ENCODE results near the gene GFI1B. TPM values are rescaled to one million over a fixed set of nuclear protein-coding genes. Genes with fewer than 3 reads are reported as not detected.

The GFI1B gene
- total and polyA plus RNA-seq, 2 of the 4 experiments (the other 2 are of a cell fraction): 0.02 TPM; not detected in 1

DNA sequence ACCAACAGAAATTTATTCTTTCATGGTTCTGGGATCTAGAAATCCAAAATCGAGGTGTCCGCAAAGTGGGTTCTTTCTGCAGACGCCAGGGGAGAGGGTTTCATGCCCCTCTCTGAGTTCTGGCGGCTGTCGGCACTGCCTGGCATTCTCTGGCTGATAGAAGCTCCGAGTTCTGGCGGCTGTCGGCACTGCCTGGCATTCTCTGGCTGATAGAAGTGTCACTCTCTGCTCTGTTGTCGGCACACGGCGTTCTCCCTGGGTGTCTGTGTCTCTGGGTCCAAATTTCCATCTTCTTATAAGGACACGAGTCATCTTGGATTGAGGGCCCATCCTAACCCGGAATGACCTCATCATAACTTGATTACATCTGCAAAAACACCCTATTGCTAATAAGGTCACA lies 7.6 kb downstream of the GFI1B start:
- Histone ChIP-seq H3K23ac (ENCODE audit: low read depth, low read length) (no peak overlapping the region), H4K5ac (ENCODE audit: low read depth, low read length) (no peak overlapping the region), H2BK15ac (ENCODE audit: low read depth, low read length) (no peak overlapping the region), H3K9me3 (ENCODE audit: control insufficient read depth, insufficient read depth, low read length) (no peaks in the 10 kb centered on the region), H2AK9ac (replicated peaks; ENCODE audit: low read depth, low read length, poor library complexity) (no peak overlapping the region), H3K4me3 (ENCODE audit: insufficient read depth, low read depth, low read length) (no peak overlapping the region), H3K4me1 (ENCODE audit: control insufficient read depth, insufficient read depth, low read length) (no peaks in the 10 kb centered on the region), H3K36me3 (ENCODE audit: control insufficient read depth, insufficient read depth, low read length) (no peaks in the 10 kb centered on the region), H2BK120ac (ENCODE audit: low read depth, low read length) (no peak overlapping the region), H3K27me3 (ENCODE audit: control insufficient read depth, insufficient read depth, low read length) (peaks cover 67% of the 10 kb centered on the region), H4K91ac (ENCODE audit: insufficient read depth, low read depth, low read length) (no peak overlapping the region), H4K20me1 (ENCODE audit: insufficient read depth, low read length) (no peaks in the 10 kb centered on the region), H2BK20ac (ENCODE audit: low read depth, low read length) (no peak overlapping the region), H2AFZ (replicated peaks; ENCODE audit: low read length, poor library complexity) (no peak overlapping the region), H4K8ac (ENCODE audit: low read depth in 2 of 2, low read length in 2 of 2) (no peak overlapping the region), H3K9ac (ENCODE audit: low read depth, low read length) (no peak overlapping the region), H3K18ac (ENCODE audit: low read depth, low read length) (no peak overlapping the region), H3K14ac (replicated peaks; ENCODE audit: low read depth, low read length) (no peak overlapping the region), H3K4me2 (ENCODE audit: low read depth, low read length) (no peak overlapping the region), H3K56ac (ENCODE audit: extremely low read depth, insufficient read depth, low read length) (no peak overlapping the region), H2BK5ac (ENCODE audit: low read depth, low read length, poor library complexity, severe bottlenecking) (no peak overlapping the region), H3K79me1 (ENCODE audit: low read depth in 1 of 2, low read length in 2 of 2) (no peaks in the 10 kb centered on the region), H2AK5ac (ENCODE audit: low read depth, low read length) (no peak overlapping the region), H3K4ac (ENCODE audit: low read depth, low read length) (no peak overlapping the region), H3K27ac (ENCODE audit: insufficient read depth, low read length) (no peak overlapping the region), H3K9me1 (ENCODE audit: insufficient read depth, low read length) (no peaks in the 10 kb centered on the region)
- dilution Hi-C loops (cut with HindIII; ENCODE audit: low sequenced_read_pairs, unreplicated experiment) (no loop called here), intact Hi-C loops (cut with micrococcal nuclease) (no loop called here), in situ Hi-C loops (cut with MboI; ENCODE audit: low sequenced_read_pairs) (no loop called here)
- ChIA-PET POLR2A (ENCODE audit: unreplicated experiment) (no interaction called here), CTCF (no interaction called here)
- DNase-seq (no peak), ATAC-seq (ENCODE audit: low read depth) (no peak)
- TF ChIP-seq NFE2L2 (IDR thresholded peaks at IDR 0.05; ENCODE audit: low read depth, low read length) (no peak), BHLHE40 (IDR thresholded peaks at IDR 0.05; ENCODE audit: low read depth, low read length) (no peak)
- TF ChIP-seq, protein P1, sequence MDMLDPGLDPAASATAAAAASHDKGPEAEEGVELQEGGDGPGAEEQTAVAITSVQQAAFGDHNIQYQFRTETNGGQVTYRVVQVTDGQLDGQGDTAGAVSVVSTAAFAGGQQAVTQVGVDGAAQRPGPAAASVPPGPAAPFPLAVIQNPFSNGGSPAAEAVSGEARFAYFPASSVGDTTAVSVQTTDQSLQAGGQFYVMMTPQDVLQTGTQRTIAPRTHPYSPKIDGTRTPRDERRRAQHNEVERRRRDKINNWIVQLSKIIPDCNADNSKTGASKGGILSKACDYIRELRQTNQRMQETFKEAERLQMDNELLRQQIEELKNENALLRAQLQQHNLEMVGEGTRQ (IDR thresholded peaks at IDR 0.05; ENCODE audit: low read depth, low read length): no peak
- TF ChIP-seq, protein P2, sequence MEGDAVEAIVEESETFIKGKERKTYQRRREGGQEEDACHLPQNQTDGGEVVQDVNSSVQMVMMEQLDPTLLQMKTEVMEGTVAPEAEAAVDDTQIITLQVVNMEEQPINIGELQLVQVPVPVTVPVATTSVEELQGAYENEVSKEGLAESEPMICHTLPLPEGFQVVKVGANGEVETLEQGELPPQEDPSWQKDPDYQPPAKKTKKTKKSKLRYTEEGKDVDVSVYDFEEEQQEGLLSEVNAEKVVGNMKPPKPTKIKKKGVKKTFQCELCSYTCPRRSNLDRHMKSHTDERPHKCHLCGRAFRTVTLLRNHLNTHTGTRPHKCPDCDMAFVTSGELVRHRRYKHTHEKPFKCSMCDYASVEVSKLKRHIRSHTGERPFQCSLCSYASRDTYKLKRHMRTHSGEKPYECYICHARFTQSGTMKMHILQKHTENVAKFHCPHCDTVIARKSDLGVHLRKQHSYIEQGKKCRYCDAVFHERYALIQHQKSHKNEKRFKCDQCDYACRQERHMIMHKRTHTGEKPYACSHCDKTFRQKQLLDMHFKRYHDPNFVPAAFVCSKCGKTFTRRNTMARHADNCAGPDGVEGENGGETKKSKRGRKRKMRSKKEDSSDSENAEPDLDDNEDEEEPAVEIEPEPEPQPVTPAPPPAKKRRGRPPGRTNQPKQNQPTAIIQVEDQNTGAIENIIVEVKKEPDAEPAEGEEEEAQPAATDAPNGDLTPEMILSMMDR (conservative IDR thresholded peaks at IDR 0.05; ENCODE audit: low read depth, low read length): no peak
- BruUV-seq (replicated peaks): no TSS peak
- WGBS, 2 experiments (ENCODE audit: extremely low coverage in 2 of 2, insufficient read length in 1 of 2): 58% methylated on average over 5 of the region's 13 CpGs; no CpG with 5 or more reads in 1 of the 2 experiments

Measured in IMR-90 (cell line).